Nephron (organoid): ENCODE measurements around the gene PDCD7.

ENCODE experiments used
- H3K27ac Mint-ChIP-seq, 3 experiments: 2 replicates each; pipeline ENCODE4 v1.8.0; 2020; ENCODE audit warnings: mixed read lengths in 3 of 3, mild to moderate bottlenecking in 2 of 3, moderate library complexity in 1 of 3
- H3K27me3 Mint-ChIP-seq: 2 replicates; pipeline ENCODE4 v1.8.0; 2021; ENCODE audit warnings: low read depth, mild to moderate bottlenecking, moderate library complexity, mixed read lengths
- H3K36me3 Mint-ChIP-seq: 2 replicates; pipeline ENCODE4 v1.8.0; 2020; ENCODE audit warnings: low read depth, mixed read lengths
- H3K4me1 Mint-ChIP-seq: 2 replicates; pipeline ENCODE4 v1.8.0; 2020; ENCODE audit warnings: mixed read lengths
- H3K4me3 Mint-ChIP-seq, 3 experiments: 2 replicates each; pipeline ENCODE4 v1.8.0; 2020; ENCODE audit warnings: mild to moderate bottlenecking in 3 of 3, mixed read lengths in 3 of 3, moderate library complexity in 2 of 3
- H3K9me3 Mint-ChIP-seq: 2 replicates; pipeline ENCODE4 v1.8.0; 2020; ENCODE audit warnings: mixed read lengths
- TF ChIP-seq, protein P1 (sequence below), 3 experiments: fragments of 200-600 bp; sonication (generic); IDR thresholded peaks; one replicate each; pipeline ENCODE4 v1.5.0; 2021; ENCODE audit warnings: antibody characterized with exemption in 3 of 3; ENCODE audit not compliant: unreplicated experiment in 3 of 3

PDCD7 gene

DNA sequence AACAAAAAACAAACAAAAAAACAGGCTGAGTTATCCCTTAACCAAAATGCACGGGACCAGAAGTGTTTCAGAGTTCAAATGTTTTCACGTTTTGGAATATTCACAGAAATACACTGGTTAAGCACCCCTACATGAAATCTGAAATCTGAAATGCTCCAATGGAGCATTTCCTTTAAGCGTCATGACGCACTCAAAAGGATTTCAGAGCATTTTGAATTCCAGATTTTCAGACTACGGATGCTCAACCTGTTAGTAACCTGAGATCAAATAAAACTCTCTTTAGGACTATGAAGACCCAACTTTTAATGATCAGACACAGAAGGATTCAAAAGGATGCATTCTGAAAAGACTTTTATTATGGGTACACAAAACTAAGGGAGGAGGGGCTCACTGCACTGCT is 41.9 kb upstream of the PDCD7 start:
- Mint-ChIP-seq H3K9me3 (no peaks in the 10 kb centered on the region), H3K4me1 (no peaks in the 10 kb centered on the region)

DNA sequence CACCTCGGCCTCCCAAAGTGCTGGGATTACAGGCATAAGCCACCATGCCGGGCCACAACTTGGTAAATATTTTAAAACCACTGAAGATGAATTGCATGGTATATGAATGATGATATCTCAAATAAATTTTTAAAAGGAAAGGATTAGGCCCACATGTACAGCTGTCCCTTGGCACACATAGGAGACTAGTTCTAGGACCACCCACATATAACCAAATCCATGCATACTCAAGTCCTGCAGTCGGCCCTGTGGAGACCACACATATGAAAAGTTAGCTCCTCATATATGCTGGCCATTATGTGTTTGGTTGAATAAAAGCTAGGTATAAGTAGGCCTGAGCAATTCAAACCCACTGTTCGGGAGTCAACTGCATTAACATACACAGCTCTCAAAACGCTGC is 40.9 kb upstream of the PDCD7 start:
- H3K9me3 Mint-ChIP-seq: no peaks in the 10 kb centered on the region
- peaks cover 62% of the 10 kb centered on the region for H3K36me3 Mint-ChIP-seq
- TF ChIP-seq, protein P1, sequence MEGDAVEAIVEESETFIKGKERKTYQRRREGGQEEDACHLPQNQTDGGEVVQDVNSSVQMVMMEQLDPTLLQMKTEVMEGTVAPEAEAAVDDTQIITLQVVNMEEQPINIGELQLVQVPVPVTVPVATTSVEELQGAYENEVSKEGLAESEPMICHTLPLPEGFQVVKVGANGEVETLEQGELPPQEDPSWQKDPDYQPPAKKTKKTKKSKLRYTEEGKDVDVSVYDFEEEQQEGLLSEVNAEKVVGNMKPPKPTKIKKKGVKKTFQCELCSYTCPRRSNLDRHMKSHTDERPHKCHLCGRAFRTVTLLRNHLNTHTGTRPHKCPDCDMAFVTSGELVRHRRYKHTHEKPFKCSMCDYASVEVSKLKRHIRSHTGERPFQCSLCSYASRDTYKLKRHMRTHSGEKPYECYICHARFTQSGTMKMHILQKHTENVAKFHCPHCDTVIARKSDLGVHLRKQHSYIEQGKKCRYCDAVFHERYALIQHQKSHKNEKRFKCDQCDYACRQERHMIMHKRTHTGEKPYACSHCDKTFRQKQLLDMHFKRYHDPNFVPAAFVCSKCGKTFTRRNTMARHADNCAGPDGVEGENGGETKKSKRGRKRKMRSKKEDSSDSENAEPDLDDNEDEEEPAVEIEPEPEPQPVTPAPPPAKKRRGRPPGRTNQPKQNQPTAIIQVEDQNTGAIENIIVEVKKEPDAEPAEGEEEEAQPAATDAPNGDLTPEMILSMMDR (IDR thresholded peaks at IDR 0.05; ENCODE audit: unreplicated experiment in 3 of 3): no peak
- H3K27ac Mint-ChIP-seq: no peak overlapping the region
- H3K27me3 Mint-ChIP-seq: no peaks in the 10 kb centered on the region
- no peaks in the 10 kb centered on the region for H3K4me1 Mint-ChIP-seq
- H3K4me3 Mint-ChIP-seq: no peak overlapping the region

More for the DNA sequence above, 41.9 kb upstream of the PDCD7 start:
- TF ChIP-seq, protein P1 (IDR thresholded peaks at IDR 0.05; ENCODE audit: unreplicated experiment in 3 of 3): no peak
- Mint-ChIP-seq H3K4me3 (no peak overlapping the region), H3K36me3 (peaks cover 63% of the 10 kb centered on the region), H3K27ac (no peak overlapping the region), H3K27me3 (no peaks in the 10 kb centered on the region)

DNA sequence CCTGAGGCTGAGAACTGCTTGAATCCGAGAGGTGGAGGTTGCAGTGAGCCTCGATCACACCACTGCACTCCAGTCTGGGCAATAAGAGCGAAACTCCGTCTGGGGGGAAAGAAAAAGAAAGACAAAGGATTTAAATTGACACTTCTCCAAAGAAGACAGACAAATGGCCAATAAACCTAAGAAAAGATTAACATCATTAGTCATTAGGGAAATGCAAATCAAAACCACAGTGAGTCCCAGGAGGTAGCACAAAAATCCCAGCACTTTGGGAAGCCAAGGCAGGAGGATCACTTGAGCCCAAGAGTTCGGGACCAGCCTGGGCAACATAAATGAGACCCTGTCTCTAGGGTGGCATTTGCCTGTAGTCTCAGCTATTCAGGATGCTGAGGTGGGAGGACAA is 38.9 kb upstream of the PDCD7 start:
- no peaks in the 10 kb centered on the region for H3K27me3 Mint-ChIP-seq
- TF ChIP-seq, protein P1 (IDR thresholded peaks at IDR 0.05; ENCODE audit: unreplicated experiment in 3 of 3): no peak
- no peak overlapping the region for H3K4me3 Mint-ChIP-seq
- no peaks in the 10 kb centered on the region for H3K4me1 Mint-ChIP-seq
- H3K9me3 Mint-ChIP-seq: no peaks in the 10 kb centered on the region
- peaks cover 58% of the 10 kb centered on the region for H3K36me3 Mint-ChIP-seq
- no peak overlapping the region for H3K27ac Mint-ChIP-seq

DNA sequence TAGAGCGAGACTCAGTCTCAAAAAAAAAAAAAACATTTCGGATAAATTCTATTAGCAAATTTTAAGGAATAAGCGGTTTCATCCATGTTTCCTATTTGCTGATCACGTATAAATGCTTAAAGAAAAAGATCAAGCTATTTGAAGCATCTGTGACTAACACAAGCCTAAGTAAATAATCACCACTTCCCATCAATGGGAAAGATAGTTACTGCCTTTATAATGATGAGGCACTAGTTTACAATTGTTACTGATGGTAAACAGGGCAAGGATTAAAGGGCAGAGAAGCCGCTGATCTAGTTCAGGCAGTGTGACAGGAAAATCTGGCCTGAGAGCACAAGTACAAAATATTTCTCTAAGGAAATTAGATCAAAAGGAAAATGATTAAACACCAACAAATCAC is 37.8 kb upstream of the PDCD7 start:
- TF ChIP-seq, protein P1 (IDR thresholded peaks at IDR 0.05; ENCODE audit: unreplicated experiment in 3 of 3): no peak
- no peak overlapping the region for H3K27ac Mint-ChIP-seq
- no peaks in the 10 kb centered on the region for H3K9me3 Mint-ChIP-seq

DNA sequence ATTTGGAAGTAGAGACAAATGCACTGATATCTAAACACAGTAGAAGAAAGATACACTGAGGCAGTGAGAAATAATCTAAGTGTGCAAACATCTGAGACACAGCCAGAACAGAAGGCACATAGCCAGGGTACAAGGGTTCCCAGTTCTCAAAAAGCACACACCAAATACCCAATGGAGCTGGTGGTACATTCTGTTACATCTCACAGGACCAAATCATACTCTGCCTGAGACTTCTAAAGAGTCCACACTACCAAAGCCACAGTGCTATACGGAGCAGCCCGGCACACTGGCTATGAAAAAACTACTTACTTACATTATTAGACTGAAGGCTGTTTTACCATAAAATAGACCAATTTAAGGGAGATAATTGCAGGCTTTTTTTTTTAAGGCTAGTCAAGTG is 32.3 kb upstream of the PDCD7 start:
- H3K9me3 Mint-ChIP-seq: no peaks in the 10 kb centered on the region
- H3K27ac Mint-ChIP-seq: peak overlapping the region in 1 of 3 experiments; percentile 33
- TF ChIP-seq, protein P1 (IDR thresholded peaks at IDR 0.05; ENCODE audit: unreplicated experiment in 3 of 3): no peak
- no peaks in the 10 kb centered on the region for H3K4me1 Mint-ChIP-seq
- H3K4me3 Mint-ChIP-seq: no peak overlapping the region
- H3K36me3 Mint-ChIP-seq: peaks cover 30% of the 10 kb centered on the region
- no peaks in the 10 kb centered on the region for H3K27me3 Mint-ChIP-seq

More for the DNA sequence above, 37.8 kb upstream of the PDCD7 start:
- peaks cover 58% of the 10 kb centered on the region for H3K36me3 Mint-ChIP-seq
- no peaks in the 10 kb centered on the region for H3K27me3 Mint-ChIP-seq
- no peaks in the 10 kb centered on the region for H3K4me1 Mint-ChIP-seq
- H3K4me3 Mint-ChIP-seq: no peak overlapping the region

DNA sequence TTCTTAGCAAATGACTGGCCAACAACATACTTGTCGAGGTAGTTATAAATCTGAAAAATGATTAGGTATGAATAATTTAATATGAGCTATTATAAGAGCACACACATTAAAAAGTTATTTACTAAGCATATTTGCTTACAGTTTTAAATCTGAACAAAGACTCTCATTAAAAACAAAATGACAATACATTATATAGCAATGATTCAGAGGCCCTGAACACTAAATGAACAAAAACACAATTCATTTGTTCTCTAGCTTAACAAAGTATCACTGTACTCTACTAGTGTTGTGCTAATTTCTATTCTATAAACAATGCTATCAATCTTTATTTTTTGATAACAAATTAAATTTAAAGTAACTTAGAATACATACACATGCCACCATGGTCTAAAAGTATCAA is 30.5 kb upstream of the PDCD7 start:
- H3K27me3 Mint-ChIP-seq: no peaks in the 10 kb centered on the region
- H3K4me1 Mint-ChIP-seq: no peaks in the 10 kb centered on the region
- TF ChIP-seq, protein P1 (IDR thresholded peaks at IDR 0.05; ENCODE audit: unreplicated experiment in 3 of 3): no peak
- H3K27ac Mint-ChIP-seq: no peak overlapping the region
- H3K4me3 Mint-ChIP-seq: no peak overlapping the region
- H3K9me3 Mint-ChIP-seq: no peaks in the 10 kb centered on the region
- H3K36me3 Mint-ChIP-seq: peaks cover 27% of the 10 kb centered on the region
